ENCODE data around the gene SPINK4.

SPINK4 gene

GRCh38 chr9:33246269-33246860 lies 6.4 kb downstream of the SPINK4 start:
- Histone ChIP-seq H2AFZ (ENCODE audit: low read length, unreplicated experiment) (no peak overlapping the region), H3K36me3 (ENCODE audit: insufficient read depth, low read length) (no peaks in the 10 kb centered on the region), H3K79me2 (ENCODE audit: control insufficient read depth, insufficient read depth, low read length, unreplicated experiment) (no peaks in the 10 kb centered on the region), H3K27ac (ENCODE audit: low read depth, low read length) (no peak overlapping the region), H3K4me3 (ENCODE audit: low read depth, low read length) (no peak overlapping the region), H3K27me3 (ENCODE audit: insufficient read depth, low read length) (no peaks in the 10 kb centered on the region), H3K4me1 (ENCODE audit: control insufficient read depth, insufficient read depth, low read length, unreplicated experiment) (no peaks in the 10 kb centered on the region)

GRCh38 chr9:33248606-33249005 lies 8.6 kb downstream of the SPINK4 start:
- Histone ChIP-seq H3K27ac (ENCODE audit: low read depth, low read length) (no peak overlapping the region), H3K36me3 (ENCODE audit: insufficient read depth, low read length) (no peaks in the 10 kb centered on the region), H3K4me3 (ENCODE audit: low read depth, low read length) (no peak overlapping the region)

GRCh38 chr9:33249087-33249658 lies 9.2 kb downstream of the SPINK4 start:
- no peaks in the 10 kb centered on the region for H3K79me2 ChIP-seq (ENCODE audit: control insufficient read depth, insufficient read depth, low read length, unreplicated experiment)
- no peaks in the 10 kb centered on the region for H3K4me1 ChIP-seq (ENCODE audit: control insufficient read depth, insufficient read depth, low read length, unreplicated experiment)
- no peak overlapping the region for H2AFZ ChIP-seq (ENCODE audit: low read length, unreplicated experiment)
- H3K27ac ChIP-seq (ENCODE audit: low read depth, low read length), result no peak overlapping the region
- no peaks in the 10 kb centered on the region for H3K27me3 ChIP-seq (ENCODE audit: insufficient read depth, low read length)
- H3K36me3 ChIP-seq (ENCODE audit: insufficient read depth, low read length), result no peaks in the 10 kb centered on the region
- no peak overlapping the region for H3K4me3 ChIP-seq (ENCODE audit: low read depth, low read length)

More at GRCh38 chr9:33248606-33249005, 8.6 kb downstream of the SPINK4 start:
- Histone ChIP-seq H3K79me2 (ENCODE audit: control insufficient read depth, insufficient read depth, low read length, unreplicated experiment) (no peaks in the 10 kb centered on the region), H3K27me3 (ENCODE audit: insufficient read depth, low read length) (no peaks in the 10 kb centered on the region), H2AFZ (ENCODE audit: low read length, unreplicated experiment) (no peak overlapping the region), H3K4me1 (ENCODE audit: control insufficient read depth, insufficient read depth, low read length, unreplicated experiment) (no peaks in the 10 kb centered on the region)

GRCh38 chr9:33249983-33250382 lies 10.0 kb downstream of the SPINK4 start:
- H3K27ac ChIP-seq (ENCODE audit: low read depth, low read length), result no peak overlapping the region
- no peak overlapping the region for H2AFZ ChIP-seq (ENCODE audit: low read length, unreplicated experiment)
- H3K4me3 ChIP-seq (ENCODE audit: low read depth, low read length), result no peak overlapping the region
- H3K27me3 ChIP-seq (ENCODE audit: insufficient read depth, low read length), result no peaks in the 10 kb centered on the region
- no peaks in the 10 kb centered on the region for H3K4me1 ChIP-seq (ENCODE audit: control insufficient read depth, insufficient read depth, low read length, unreplicated experiment)
- peaks cover 5% of the 10 kb centered on the region; the same call in 1 of the 2 replicates for H3K36me3 ChIP-seq (ENCODE audit: insufficient read depth, low read length)
- no peaks in the 10 kb centered on the region for H3K79me2 ChIP-seq (ENCODE audit: control insufficient read depth, insufficient read depth, low read length, unreplicated experiment)

- no peak overlapping the region for H3K27ac ChIP-seq (ENCODE audit: low read depth, low read length)
Observed at GRCh38 chr9:33250458-33250995, 10.6 kb downstream of the SPINK4 start.

GRCh38 chr9:33254211-33254610 lies 14.2 kb downstream of the SPINK4 start:
- no peak overlapping the region for H3K27ac ChIP-seq (ENCODE audit: low read depth, low read length)
- no peaks in the 10 kb centered on the region for H3K79me2 ChIP-seq (ENCODE audit: control insufficient read depth, insufficient read depth, low read length, unreplicated experiment)
- H3K36me3 ChIP-seq (ENCODE audit: insufficient read depth, low read length), result peaks cover 24% of the 10 kb centered on the region
- H3K27me3 ChIP-seq (ENCODE audit: insufficient read depth, low read length), result no peaks in the 10 kb centered on the region
- no peaks in the 10 kb centered on the region for H3K4me1 ChIP-seq (ENCODE audit: control insufficient read depth, insufficient read depth, low read length, unreplicated experiment)
- no peak overlapping the region for H3K4me3 ChIP-seq (ENCODE audit: low read depth, low read length)
- H2AFZ ChIP-seq (ENCODE audit: low read length, unreplicated experiment), result no peak overlapping the region

More at GRCh38 chr9:33250458-33250995, 10.6 kb downstream of the SPINK4 start:
- peaks cover 8% of the 10 kb centered on the region; the same call in 1 of the 2 replicates for H3K36me3 ChIP-seq (ENCODE audit: insufficient read depth, low read length)
- H3K79me2 ChIP-seq (ENCODE audit: control insufficient read depth, insufficient read depth, low read length, unreplicated experiment), result no peaks in the 10 kb centered on the region
- H3K4me1 ChIP-seq (ENCODE audit: control insufficient read depth, insufficient read depth, low read length, unreplicated experiment), result no peaks in the 10 kb centered on the region
- no peaks in the 10 kb centered on the region for H3K27me3 ChIP-seq (ENCODE audit: insufficient read depth, low read length)
- H3K4me3 ChIP-seq (ENCODE audit: low read depth, low read length), result no peak overlapping the region
- no peak overlapping the region for H2AFZ ChIP-seq (ENCODE audit: low read length, unreplicated experiment)

GRCh38 chr9:33255014-33255413 lies 15.0 kb downstream of the SPINK4 start:
- Histone ChIP-seq H3K27me3 (ENCODE audit: insufficient read depth, low read length) (no peaks in the 10 kb centered on the region), H3K4me1 (ENCODE audit: control insufficient read depth, insufficient read depth, low read length, unreplicated experiment) (no peaks in the 10 kb centered on the region), H3K4me3 (ENCODE audit: low read depth, low read length) (no peak overlapping the region), H3K36me3 (ENCODE audit: insufficient read depth, low read length) (peaks cover 32% of the 10 kb centered on the region), H3K79me2 (ENCODE audit: control insufficient read depth, insufficient read depth, low read length, unreplicated experiment) (peaks cover 4% of the 10 kb centered on the region), H2AFZ (ENCODE audit: low read length, unreplicated experiment) (no peak overlapping the region), H3K27ac (ENCODE audit: low read depth, low read length) (no peak overlapping the region)

GRCh38 chr9:33255471-33255870 lies 15.5 kb downstream of the SPINK4 start:
- no peak overlapping the region for H2AFZ ChIP-seq (ENCODE audit: low read length, unreplicated experiment)
- H3K27ac ChIP-seq (ENCODE audit: low read depth, low read length), result no peak overlapping the region
- H3K4me1 ChIP-seq (ENCODE audit: control insufficient read depth, insufficient read depth, low read length, unreplicated experiment), result no peaks in the 10 kb centered on the region
- peaks cover 4% of the 10 kb centered on the region for H3K79me2 ChIP-seq (ENCODE audit: control insufficient read depth, insufficient read depth, low read length, unreplicated experiment)
- H3K4me3 ChIP-seq (ENCODE audit: low read depth, low read length), result no peak overlapping the region
- H3K36me3 ChIP-seq (ENCODE audit: insufficient read depth, low read length), result peaks cover 34% of the 10 kb centered on the region
- no peaks in the 10 kb centered on the region for H3K27me3 ChIP-seq (ENCODE audit: insufficient read depth, low read length)

- H2AFZ ChIP-seq (ENCODE audit: low read length, unreplicated experiment), result no peak overlapping the region
- H3K4me1 ChIP-seq (ENCODE audit: control insufficient read depth, insufficient read depth, low read length, unreplicated experiment), result no peaks in the 10 kb centered on the region
- no peak overlapping the region for H3K4me3 ChIP-seq (ENCODE audit: low read depth, low read length)
- H3K27ac ChIP-seq (ENCODE audit: low read depth, low read length), result no peak overlapping the region
- H3K79me2 ChIP-seq (ENCODE audit: control insufficient read depth, insufficient read depth, low read length, unreplicated experiment), result peaks cover 10% of the 10 kb centered on the region
- H3K27me3 ChIP-seq (ENCODE audit: insufficient read depth, low read length), result no peaks in the 10 kb centered on the region
- H3K36me3 ChIP-seq (ENCODE audit: insufficient read depth, low read length), result peaks cover 42% of the 10 kb centered on the region
Observed at GRCh38 chr9:33256236-33256635, 16.3 kb downstream of the SPINK4 start.

- Histone ChIP-seq H3K27ac (ENCODE audit: low read depth, low read length) (no peak overlapping the region), H3K27me3 (ENCODE audit: insufficient read depth, low read length) (no peaks in the 10 kb centered on the region), H3K4me1 (ENCODE audit: control insufficient read depth, insufficient read depth, low read length, unreplicated experiment) (no peaks in the 10 kb centered on the region), H3K4me3 (ENCODE audit: low read depth, low read length) (no peak overlapping the region), H3K79me2 (ENCODE audit: control insufficient read depth, insufficient read depth, low read length, unreplicated experiment) (peaks cover 17% of the 10 kb centered on the region), H2AFZ (ENCODE audit: low read length, unreplicated experiment) (no peak overlapping the region), H3K36me3 (ENCODE audit: insufficient read depth, low read length) (peaks cover 43% of the 10 kb centered on the region)
Observed at GRCh38 chr9:33257276-33257675, 17.3 kb downstream of the SPINK4 start.

GRCh38 chr9:33260372-33260771 lies 20.4 kb downstream of the SPINK4 start:
- H3K4me1 ChIP-seq (ENCODE audit: control insufficient read depth, insufficient read depth, low read length, unreplicated experiment), result peaks cover 9% of the 10 kb centered on the region
- H3K36me3 ChIP-seq (ENCODE audit: insufficient read depth, low read length), result peaks cover 37% of the 10 kb centered on the region
- H3K27ac ChIP-seq (ENCODE audit: low read depth, low read length), result no peak overlapping the region
- H2AFZ ChIP-seq (ENCODE audit: low read length, unreplicated experiment), result no peak overlapping the region
- no peaks in the 10 kb centered on the region for H3K27me3 ChIP-seq (ENCODE audit: insufficient read depth, low read length)
- H3K4me3 ChIP-seq (ENCODE audit: low read depth, low read length), result no peak overlapping the region
- peaks cover 40% of the 10 kb centered on the region for H3K79me2 ChIP-seq (ENCODE audit: control insufficient read depth, insufficient read depth, low read length, unreplicated experiment)

All from ACC112 (cell line).